GM18520 (cell line): Measurements from ENCODE around the gene STUM.

Source experiments
- ATAC-seq: cut with Tn5 transposase; IDR thresholded peaks from one replicate; pipeline ENCODE4 v1.9.1; 2021; ENCODE audit not compliant: unreplicated experiment

Gene STUM

DNA sequence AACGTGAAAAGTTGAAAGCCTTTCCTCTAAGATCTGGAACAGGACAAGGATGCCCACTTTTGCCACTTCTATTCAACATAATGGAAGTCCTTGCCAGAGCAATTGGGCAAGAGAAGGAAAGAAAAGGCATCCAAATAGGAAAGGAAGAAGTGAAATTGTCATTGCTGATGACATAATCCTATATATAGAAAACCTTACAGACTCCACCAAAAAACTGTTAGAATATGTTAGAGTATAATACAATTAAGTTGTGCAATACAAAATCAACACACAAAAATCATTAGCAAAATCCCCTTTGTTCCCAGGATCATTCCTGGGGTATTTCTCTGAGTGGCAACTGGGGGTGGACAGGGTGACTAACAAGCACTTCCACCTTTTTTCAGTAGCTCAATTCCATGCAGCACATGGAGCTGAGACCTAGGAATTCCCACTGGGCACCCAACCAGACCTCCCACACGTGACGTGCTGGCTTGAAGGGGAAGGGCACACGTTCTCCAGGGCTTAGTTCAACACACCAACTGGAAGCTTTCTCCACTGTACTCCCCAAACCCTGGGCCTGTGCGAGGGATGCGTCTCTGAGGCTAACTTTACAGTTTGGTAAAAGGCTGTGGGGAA, 9.6 kb downstream of the STUM start:
- no peak for ATAC-seq

DNA sequence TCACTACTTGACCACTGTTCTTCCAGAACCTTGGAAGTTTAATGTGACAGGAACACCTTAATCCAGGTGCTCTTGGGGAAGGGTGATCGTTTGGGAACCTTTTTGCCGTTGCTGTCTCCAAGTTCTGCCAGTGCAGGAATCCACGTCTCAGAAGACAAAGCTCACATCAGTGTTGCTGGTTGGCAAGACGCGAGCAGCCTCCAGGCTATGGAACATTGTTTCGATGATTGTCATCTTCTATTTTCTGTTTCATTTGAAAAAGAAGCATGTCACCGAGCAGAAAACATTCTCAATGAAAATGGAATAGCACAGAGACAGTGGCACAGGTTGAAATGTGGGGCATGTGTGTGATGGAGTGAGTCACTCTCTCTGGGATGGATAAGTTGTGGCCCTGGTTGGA, 11.7 kb downstream of the STUM start:
- no peak for ATAC-seq

DNA sequence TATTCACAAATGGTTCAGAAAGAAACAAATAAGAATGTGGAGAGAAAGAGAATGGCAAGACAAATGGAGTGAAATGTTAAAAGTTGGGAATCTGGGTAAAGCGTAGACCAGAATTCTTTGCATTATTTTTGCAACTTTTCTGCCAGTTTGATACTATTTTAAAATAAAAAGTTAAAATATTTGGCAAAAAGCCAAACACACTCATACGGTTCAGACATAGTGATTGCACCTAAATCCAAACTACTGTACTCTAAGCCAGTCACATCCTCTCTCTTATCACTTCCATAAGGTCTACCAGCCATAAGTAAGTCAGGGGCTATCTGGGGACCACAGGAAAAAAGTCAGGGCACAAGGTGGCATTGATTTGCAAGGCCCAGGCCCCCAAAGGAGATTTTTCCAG, 14.4 kb downstream of the STUM start:
- ATAC-seq = no peak

DNA sequence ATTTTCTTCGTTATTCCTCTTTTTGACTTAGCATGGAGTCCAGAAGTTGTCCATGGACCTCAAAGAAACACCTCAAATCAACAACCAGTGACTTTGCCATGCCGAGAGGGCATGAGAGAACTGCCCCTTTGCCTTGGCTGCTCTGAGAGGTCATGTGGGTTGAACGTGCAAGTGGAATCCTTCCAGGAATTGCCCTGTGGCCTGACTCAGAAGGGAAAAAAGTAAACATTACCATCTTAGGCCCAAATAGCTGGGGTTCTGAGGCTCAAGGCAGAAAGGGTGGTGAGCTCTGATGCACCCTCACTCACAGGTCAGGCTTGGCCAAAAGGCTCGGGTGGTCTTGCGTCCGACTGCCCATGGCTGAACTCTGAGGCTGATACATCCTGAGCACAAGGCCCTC, 15.1 kb downstream of the STUM start:
- ATAC-seq = no peak

DNA sequence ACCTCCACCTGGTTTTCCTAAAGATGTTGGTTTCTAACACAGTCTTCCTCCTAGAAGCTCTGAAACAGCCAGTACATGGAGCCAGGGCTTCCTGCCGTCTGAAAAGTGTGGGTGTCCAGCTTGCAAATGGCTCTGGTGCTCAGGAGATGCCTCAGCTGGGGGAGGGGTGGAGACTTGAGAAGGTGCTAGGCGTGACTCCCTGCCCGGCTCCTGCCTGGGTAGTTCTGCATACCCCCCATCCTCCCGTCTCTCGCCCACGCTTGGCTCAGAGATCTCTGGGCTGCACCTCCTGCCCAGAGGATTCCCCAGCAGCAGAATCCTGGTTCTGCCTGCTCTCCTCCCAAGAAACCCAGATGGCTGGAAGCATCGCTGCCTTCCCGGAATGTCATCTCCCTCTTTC, 16.9 kb downstream of the STUM start:
- ATAC-seq = no peak

DNA sequence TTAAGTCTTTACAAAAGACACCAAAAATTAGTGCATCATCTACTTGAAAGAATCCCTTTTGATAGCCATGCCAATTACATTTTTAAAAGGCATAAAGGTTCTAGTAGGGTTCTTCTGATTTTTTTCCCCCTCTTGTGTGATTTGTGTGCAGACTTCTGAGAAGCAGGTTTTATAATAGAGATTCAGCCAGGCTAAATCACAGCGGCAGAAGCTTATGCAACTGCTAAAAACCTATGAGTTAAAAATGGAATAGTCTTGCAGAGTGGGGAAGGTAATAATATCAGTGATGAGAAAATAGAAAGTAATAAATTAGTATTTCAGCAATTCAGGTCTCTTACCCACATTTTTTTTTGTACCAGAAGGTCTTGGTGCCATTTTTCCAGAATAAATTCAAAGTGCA, 17.7 kb downstream of the STUM start:
- ATAC-seq = no peak

DNA sequence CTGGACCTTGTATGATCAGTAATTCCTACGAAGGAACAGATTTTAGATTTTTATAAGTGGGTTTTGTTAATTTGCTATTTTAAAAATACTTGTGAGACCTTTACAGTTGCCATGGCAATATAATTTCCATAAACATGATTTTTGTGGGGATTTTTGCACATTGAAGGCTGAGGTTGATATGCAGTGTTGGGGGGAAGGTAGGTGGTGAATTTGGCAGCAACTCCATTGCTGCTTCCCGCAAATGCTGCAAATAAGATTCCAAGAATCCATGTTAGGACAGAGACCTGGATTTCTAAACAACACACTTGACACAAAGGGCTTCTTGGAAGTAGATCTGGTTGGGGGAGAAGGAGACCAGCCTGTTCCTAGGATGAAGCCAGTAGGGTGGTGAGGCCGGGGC, 18.2 kb downstream of the STUM start:
- no peak for ATAC-seq

DNA sequence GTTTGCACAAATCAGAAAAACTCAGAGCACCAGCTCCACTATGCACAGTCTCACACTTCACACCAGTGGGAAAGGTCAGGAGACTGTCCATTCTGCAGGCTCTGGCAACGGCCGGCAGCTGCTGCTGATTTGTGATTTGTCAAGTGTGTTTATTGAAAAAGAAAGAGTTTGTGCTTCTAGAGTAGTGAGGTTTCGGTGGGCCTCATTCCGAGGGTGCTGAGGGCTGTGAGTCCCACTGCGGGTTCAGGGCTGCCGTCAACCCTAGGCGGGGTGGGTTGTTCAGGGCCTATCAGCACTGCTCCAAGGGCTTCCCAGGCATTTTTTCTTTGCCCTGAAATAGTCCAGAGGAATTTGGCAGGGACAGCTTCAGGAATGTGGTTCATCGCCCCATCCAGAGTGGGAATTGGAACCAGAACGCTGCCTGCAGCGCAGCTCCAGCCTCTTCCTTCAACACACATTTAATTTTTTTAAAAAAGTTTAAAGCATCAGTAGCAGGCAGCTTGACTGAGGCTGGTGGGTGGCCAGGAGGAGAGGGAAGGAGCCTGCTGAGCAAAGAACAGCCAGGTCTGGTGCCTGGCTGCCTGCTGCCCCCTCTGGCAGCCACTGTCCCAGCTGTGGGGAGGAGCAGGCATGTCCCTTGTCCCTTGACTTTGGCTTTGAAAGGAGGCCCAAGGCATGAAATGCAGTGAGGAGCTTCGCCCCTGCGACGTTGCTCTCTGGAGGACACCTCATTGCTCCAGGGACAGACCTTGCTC, 19.7 kb downstream of the STUM start:
- no peak for ATAC-seq

DNA sequence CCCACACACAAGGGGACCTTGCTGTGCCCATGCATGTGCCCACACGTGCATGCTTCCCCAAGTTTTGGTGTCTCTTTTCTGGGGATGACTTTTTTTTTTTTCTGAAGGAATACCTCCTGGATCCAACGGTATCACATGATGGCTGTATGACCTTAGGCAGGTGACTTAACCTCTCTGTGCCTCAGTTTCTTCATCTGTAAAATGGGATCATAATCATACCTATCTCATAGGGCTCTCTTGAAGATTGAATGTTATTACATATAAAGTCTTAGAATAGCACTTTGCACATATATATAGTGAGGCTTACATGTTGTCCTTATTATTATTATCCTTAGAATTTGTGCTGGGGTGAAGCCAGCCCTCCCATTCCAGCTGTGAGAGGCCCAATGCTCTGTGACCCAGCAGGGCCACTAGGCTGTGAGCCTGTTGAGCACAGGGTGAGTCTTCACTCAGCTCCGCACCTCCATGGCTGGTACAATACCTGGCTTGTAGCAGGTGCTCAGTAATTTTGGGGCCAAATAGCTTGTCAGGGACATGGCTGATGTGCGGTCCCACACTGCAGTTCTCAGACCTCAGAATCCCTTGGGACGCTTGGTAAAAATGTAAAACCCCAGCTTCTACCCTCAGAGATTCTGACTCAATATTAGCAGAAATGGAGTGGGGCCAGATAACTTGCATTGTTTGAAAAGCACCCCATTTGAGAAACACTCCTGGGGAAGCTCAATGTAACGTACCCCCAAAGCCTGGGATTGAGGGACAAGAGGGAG, 20.6 kb downstream of the STUM start:
- ATAC-seq = no peak

DNA sequence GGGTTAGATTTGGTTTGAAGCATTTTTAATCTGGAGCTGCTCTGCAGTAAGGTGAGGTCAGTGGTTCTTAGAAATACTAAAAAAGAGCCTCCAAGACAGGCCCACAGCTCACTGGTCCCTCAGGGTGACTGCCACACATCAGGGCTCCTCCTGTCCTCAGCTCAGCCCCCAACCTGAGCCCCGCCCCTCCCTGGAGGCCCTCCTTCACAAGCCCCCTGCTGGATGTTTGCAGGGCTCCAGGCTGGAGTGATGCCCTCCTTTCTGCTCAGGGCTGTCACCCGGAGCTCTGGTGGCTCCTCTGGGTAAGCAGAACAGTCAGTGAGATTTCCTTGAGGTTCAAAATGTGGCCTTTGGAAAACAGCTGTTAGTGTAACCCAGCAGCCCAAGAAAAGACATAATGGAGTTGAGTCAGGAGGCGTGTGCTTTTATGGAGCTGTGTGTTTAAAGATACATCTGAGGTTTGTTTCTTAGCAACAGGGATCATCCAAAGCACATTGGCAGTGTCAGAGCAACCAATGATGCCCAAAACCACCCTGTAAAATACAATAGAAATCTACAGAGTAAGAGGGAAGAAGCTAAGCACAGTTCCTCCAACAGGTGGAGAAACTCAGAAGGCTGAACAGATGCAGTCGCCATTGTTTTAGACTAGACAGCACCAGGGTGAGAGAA, 21.4 kb downstream of the STUM start:
- no peak for ATAC-seq

DNA sequence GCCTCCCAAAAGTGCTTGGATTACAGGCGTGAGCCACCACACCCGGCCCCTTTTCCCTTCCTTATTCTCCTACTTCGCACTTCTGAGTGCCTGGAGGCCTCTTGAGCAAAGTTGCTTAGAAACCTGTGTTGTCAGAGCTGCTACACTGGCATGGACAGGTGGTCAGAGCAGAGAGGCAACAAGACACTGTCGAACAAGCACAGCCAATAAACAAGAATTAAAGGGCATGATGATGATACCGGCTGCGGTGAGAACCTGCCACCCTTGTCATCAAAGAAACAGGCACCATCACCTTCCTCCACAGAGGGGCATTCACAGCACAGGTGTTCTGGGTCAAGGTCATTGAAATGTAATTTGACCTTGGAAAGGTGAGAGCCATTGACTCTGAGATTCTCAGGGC, 23.3 kb downstream of the STUM start:
- ATAC-seq = no peak

DNA sequence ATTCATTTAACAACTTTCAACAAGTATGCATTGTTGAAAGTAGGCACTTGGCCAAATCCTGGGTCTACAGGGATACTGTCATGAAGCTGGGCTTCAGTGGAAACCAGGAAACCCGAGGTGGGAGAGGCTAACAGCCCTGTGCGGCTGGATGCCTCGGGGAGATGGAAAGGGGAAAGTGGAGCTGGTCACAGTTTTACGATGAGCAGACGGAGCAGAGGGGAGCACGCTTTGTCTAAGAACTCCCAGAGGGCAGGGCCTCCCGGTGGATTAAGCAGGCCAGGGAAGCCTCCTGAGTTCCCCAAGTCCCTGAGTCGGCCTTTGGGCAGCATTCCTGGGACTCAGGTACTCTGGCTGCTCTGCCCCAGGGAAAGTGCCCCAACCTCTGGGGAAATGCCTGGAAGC, 23.8 kb downstream of the STUM start:
- ATAC-seq = no peak

DNA sequence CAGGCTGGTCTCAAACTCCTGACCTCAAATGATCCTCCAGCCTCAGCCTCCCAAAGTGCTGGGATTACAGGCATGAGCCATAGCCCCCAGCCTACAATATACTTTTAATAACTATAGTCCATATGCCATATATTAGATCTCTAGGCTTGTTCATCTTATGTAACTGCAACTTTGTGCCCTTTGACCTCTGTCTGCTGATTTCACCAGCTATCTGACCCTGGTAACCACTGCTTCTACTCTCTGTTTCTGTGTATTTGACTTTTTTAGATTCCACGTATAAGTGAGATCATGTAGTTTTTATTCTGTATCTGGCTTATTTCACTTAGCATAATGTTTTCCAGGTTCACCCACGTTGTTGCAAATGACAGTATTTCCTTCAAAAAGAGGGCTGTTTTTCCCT, 25.5 kb downstream of the STUM start:
- ATAC-seq = no peak

DNA sequence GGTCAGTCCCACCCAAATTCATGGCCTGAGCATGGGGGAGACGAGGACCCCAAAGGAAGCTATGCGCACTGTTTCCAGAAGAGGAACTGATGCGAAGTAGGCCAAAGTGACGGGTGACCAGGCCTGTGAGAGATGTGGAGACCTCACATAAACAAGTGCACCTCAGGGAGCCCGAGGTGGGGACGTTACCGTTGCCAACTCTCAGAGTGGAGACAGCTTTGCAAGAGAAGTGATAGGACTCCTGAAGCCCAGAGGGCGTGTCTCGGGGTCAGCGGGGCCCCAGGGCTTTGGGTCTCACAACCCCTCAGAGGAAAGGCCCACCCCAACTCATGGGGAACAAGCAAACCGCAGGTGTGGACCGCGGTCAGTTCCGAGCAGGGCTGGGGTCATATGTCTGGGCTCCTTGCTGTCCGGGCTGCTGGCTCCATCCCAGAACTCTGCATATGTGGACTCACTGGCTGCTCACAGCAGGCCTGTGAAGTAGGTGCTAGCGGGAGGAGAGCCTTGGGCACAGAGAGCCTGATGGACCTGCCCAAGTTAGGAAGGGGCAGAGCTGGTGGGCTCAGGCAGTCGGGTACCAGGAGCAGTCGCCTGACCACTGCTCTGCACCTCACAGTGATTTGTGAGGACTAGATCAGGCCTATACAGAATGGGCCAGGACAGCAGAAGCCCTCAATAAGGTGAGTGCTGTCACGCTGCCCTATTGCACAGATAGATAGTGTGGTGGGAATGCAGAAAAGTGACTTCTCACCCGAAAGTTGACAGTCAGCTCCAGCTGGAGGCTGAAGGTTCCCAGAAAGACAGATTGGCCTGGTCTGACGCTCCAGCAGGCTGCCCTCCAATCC, 26.2 kb downstream of the STUM start:
- ATAC-seq = no peak

DNA sequence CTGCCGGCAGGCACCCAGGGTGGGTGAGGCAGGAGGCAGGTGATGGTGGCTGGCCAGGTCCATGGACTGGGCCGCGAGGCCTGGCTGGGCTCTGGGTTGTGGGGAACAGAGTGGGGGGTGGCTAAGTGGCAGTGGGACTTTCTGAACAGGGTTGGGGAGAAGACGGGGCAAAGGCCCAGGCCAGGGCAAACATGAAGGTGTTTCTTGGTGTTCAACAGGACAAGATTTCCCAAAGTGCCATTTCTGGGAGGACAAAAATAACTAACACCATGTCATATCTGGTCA, 26.8 kb downstream of the STUM start:
- ATAC-seq = no peak

DNA sequence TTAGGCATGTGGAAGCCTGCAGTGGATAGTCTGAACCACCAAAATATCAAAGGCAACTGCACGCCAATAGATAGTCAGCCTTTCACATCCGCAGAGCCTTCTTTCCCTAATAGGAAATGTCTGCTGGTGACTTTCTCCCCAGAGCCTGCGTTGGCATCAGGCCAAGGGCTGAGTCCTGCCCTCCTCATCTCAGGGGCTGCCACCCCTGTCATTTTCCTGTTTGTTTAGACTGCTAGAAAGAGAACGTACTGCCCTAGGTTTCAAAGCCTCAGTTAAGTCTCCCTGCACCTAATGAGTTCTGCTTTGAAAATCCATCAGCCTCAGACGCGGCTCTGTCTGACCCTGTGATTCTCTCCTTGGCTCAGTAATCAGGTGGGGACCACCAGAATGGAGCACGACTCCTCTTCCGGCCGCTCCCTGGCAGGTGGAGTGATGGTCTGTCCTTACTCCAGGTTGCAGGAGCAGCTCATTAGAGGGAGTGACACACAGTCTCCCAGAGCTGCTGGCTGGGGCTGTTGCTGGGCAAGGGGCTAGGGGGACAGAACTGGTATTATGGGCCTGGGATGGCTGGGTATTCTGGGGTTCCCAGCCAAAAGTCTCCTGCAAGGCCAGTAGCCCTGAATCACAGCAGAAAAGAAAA, 27.3 kb downstream of the STUM start:
- ATAC-seq = no peak

DNA sequence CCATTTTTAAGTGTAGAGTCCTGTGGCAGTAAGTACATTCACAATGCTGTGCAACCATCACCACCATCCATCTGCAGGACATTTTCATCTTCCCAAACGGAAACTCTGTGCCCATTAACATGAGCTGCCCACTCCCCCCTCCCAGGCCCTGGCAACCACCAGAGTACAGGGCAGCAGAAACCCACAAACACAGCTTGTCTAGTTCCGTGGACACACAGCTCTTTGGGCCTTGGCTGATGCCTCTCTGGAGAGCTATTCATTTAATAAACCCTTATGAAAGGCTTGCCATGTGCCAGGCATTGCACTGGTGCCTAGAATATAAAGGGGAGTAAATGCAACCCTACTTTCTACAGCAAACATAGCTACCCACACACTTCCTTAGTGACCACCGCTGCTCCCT, 28.0 kb downstream of the STUM start:
- no peak for ATAC-seq

DNA sequence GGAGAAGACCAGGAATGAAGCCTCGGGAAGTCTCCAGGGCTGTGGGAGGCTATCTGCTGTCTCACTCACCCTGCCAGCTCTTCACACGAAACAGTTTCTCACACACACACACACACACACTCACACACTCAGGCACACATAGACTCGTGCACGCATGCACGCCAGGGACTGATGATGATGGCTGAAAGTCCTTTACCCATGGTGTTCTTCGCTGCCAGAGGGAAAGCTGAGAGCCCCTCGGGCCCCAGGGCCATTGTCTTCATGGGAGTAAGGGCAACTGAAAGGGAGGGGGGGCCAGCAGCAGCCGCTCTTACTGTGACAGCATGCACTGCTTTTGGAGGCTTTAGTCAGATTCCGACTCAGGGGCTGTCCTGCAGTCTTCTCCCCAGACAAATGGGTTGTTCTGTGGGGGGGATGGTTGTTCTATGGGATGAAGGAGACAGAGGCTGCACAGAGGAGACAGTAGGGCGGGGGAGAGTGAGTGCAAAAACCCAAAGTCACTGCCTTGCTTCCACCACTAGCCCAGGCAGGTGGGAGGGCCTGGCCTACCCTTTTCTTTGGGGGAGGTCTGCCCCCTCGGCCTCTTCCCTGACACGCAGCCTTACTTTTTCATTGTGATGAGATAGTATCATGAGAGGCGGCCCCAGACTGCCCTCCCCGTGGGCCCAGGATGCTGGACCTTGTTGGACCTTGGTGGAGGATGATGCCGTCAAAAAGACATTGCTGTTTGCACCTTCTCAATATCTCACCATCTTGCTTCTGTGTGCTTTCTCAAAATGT, 29.0 kb downstream of the STUM start:
- no peak for ATAC-seq

DNA sequence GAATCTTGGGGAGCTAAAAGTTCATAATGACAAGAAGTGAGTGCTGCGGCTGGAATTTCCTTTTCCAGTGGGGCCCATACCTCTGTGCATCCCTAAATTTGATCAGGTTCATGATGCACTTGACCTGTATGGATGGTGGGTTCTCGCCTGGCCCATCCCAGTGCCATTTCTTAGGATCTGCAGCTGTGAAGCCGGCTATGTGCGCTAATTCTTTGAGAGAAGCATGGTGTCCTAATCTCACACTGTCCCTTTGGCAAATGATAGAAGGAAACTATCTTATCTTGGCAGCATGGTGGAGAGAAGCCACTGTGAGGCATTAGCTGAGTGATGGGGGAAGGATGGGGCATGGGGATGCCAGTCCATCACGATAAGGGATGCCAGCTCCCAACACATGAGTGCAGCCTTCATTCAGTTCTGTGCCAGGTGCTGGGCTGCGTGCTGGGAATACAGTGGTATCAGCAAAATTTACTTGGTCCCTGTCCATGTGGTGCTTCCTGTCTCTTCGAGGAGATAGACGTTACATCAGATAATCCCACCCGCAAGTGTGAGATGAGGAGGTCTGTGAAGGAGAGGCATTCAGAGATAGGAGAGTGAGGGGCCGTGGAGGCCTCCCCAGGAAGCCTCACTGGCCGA, 30.5 kb downstream of the STUM start:
- ATAC-seq = no peak
